NCI-H2196 (cell line): ENCODE measurements around the gene ETFA.

Source experiments
- DNase-seq: peaks from one replicate; lab custom pipeline; 2025; ENCODE audit not compliant: unreplicated experiment; lab: John Stamatoyannopoulos, UW

ETFA gene

DNA sequence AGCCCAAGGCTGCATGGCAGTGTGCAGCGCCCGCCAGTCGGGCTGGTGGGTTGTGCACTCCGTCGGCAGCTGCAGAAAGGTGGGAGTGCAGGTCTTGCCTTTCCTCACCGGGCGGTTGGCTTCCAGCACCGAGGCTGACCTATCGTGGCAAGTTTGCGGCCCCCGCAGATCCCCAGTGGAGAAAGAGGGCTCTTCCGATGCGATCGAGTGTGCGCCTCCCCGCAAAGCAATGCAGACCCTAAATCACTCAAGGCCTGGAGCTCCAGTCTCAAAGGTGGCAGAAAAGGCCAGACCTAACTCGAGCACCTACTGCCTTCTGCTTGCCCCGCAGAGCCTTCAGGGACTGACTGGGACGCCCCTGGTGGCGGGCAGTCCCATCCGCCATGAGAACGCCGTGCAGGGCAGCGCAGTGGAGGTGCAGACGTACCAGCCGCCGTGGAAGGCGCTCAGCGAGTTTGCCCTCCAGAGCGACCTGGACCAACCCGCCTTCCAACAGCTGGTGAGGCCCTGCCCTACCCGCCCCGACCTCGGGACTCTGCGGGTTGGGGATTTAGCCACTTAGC is 29.6 kb upstream of the ETFA start:
- peak; percentile 51 for DNase-seq

DNA sequence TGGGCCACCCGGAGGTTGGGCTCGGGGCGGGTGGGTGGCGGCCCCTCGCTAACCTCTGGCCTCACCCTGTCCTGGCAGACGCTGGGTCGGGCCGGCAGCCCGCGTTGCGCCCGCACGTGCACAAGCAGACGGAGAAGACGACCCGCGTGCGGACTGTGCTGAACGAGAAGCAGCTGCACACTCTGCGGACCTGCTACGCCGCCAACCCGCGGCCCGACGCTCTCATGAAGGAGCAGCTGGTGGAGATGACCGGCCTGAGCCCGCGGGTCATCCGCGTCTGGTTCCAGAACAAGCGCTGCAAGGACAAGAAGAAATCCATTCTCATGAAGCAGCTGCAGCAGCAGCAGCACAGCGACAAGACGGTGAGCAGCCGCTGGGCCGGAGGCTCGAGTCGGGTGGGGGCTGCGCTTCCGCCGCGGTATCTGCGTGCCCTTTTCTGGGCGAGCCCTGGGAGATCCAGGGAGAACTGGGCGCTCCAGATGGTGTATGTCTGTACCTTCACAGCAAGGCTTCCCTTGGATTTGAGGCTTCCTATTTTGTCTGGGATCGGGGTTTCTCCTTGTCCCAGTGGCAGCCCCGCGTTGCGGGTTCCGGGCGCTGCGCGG is 29.0 kb upstream of the ETFA start:
- no peak for DNase-seq

DNA sequence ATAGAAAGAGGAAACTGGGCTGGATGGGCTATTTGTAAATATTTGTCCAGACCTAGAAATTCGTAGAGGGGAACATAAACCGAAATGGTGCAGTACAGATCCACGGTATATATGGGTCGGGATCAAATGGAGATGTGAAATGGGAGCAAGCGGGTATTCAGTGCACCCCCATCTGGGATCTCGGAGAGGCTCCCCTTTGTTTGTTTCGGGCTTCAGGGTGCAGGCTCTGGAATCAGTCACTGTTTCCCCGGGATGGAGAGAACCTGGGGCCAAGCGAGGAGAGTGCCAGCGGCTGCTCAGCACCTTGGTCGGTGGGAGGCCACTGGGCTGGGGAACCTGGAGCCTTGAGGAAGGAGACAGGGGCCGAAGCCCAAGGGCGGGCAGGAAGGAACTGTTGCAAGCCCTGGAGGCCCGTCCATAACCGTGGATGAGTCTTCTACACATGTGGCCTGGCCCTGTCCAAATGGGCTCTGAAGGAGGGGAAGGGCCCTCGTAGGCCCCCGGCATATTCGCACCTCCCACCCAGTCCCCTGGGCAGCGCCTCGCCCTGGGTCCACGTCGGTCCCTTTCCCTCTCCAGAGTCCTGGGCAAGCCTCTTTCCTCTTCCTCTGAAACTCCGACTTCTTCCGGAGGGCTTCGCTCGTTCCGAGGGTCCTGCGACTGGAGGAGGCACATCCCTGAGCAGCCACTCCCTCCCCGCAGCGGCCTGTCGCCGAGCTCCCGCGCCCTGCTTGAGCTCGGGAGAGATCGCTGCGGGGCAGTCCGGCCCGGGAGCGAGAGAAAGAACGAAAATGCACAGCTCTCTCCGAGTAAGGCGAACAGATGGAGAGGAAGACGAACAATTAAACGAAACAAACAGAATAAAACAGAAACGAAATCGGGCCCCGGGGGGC is 28.3 kb upstream of the ETFA start:
- DNase-seq = no peak

DNA sequence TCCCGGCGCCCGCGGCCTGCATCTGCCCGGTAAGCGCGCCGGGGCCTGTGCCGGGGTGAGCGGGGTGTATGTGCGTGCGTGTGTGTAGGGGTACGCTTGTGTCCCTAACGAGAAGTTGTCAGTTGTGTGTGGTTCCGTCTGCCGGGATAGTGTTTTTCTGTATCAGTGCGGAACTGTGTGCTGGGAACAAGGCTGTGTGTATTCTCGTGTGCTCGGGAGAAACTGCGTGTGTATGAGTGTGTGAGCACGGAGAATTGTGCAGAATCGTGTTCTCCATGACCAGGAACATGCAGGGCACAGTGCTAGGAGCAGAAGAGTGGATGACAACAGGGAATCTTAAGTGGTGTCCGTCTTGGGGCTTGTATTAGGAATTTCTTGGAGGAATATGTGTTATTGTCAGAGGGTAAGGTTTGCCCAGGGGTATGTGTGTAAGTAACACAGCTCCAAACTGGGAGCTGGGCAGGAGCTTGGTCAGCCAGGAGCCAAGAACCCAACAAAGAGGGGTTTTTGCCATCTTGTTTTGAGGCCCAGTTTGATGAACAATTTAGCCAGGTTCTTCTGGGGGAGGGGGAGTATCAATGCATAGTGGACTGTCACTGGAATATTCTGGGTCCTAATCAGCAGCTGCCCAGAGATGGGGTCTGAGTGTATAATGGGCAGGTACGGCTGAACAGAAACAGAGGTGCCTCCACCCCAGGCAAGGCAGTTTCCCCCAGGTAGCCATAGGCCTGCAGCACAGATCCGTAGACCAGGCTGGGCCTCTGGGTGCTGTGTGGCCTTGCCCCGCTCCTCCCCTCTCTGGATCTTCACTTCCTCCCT is 27.4 kb upstream of the ETFA start:
- no peak for DNase-seq

DNA sequence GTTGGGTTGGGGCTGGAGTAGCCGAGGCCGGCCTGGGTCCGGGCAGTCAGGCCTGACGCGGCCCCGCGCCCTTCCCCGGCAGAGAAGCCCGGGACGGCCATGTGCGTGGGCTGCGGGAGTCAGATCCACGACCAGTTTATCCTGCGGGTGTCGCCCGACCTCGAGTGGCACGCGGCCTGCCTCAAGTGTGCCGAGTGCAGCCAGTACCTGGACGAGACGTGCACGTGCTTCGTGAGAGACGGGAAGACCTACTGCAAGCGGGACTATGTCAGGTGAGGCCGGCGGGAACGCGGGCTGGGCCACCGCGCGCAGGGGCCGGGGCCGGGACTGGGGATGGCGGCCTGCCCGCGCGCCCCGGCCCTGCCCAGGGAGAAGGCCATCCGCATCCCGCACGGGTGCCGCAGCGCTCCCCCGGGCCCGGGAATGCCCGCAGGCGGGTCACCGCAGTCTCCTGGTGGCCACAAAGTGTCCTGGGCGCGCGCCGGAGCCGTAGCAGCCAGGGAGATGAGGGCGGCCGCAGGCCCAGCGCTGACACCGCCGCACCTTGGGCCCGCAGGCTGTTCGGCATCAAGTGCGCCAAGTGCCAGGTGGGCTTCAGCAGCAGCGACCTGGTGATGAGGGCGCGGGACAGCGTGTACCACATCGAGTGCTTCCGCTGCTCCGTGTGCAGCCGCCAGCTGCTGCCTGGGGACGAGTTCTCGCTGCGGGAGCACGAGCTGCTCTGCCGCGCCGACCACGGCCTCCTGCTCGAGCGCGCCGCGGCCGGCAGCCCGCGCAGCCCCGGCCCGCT is 26.6 kb upstream of the ETFA start:
- no peak for DNase-seq

DNA sequence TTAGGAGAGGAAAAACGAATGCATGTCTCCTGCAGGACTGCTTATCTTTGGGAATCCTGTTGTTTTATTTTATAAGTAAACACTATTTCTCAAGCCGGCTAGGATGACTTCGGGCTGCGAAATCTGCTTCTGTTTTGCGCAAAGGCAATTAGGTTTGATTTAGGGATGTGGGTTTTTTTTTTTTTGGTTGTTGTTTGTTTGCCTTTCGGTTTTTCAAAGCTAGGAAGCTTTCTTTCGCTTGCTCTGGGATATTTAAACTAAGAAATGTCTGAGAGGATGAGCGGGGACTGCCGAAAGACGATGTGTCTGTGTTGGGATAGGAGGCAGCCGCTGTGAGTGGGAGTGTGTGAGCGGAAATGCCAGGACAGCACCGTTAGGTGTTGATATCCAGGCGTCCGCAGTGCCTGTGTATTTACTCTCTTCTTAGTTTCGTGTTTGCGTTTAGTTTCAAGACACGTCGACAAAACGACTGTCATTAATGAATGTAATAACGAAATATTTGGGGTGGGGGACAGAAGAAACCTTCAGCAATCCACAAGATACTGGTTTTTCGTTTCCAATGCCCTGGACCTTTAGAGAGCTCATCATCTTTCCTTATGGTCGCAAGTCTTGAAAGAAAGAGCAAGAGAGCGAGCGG is 25.9 kb upstream of the ETFA start:
- no peak for DNase-seq

DNA sequence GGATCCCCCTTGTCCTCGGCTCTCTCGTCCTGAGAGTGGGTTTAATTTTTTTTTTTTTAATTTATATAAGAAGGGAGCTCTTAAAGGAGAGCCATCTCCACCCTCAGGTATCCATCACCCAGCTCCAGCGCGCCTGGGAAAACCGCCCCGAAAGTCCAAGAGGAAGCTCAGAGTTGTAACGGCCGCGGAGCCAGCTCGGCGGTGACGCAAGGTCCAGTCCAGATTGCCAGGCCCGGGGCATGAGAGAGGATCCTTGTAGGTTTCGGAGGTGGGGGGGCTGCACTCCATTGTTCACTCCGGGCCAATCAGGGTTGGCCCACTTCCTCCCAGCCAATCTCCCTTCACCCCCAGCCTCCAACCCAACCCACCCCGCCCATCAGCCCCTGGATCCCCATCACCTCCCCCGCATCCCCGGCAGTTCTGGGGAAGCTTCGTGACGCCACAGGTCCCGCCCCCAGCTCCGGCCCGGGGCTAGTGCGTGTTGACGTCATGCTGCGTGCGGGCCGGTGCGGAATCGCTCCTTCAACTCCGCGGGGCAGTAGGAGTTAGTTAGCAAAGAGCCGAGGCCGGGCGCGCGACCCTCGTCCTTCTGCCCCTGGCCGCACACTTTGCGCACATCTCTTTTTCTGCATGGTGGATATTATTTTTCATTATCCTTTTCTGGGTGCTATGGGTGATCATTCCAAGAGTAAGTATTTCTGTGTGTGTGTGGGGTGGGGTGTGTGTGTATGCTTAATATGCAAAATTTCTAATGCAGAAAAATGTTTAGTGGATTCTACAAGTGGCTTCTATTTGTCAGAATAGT is 25.2 kb upstream of the ETFA start, which contains the start of gene ISL2:
TSS of gene ISL2 (plus strand) at position 520 of the 805 bp plus-strand sequence. CDS start at position 631, 111 bp downstream.
- no peak for DNase-seq

DNA sequence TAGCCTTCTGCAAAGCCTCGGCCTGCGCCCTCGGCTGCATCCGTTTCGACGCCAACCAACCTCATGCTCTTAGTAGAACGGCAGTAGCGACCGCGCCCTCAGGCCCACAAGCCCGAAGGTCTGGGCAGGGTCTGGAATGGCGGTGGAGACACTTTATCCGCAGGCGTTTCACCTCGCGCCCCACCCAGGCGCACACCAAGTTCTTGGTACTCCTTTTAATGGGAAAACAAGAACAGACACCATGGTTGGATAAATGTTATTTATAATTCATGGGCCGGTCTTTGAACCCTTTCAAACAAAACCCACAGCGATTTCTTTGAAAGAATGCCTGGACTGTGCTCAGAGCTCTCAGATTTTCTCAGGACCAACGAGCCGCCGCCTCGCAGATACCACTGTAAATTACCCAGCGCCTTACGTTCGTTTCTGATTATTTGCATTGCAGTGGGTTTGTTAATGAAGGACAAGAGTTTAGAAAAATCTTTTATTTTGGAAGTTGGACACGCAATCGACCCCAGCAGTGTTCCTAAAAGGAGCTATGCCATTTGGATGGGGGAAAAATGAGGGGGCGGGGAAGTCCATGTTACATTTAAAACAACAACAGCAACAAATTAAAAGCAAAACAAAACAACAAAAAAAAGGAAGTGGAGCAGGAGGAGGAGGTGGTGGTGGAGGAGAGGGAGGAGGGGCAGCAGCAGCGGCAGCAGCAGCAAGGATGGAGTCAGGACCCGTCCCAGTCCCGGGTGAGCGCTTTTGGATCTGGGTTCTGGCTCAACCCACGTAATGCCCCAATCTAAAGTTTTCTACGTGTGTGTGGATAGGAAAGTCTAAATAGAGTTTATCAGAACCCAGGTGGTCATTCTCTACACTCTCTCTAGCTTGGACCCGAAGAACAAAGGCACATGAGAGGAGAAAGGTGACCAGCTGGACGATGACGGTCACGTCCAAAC is 24.3 kb upstream of the ETFA start:
- DNase-seq = no peak

DNA sequence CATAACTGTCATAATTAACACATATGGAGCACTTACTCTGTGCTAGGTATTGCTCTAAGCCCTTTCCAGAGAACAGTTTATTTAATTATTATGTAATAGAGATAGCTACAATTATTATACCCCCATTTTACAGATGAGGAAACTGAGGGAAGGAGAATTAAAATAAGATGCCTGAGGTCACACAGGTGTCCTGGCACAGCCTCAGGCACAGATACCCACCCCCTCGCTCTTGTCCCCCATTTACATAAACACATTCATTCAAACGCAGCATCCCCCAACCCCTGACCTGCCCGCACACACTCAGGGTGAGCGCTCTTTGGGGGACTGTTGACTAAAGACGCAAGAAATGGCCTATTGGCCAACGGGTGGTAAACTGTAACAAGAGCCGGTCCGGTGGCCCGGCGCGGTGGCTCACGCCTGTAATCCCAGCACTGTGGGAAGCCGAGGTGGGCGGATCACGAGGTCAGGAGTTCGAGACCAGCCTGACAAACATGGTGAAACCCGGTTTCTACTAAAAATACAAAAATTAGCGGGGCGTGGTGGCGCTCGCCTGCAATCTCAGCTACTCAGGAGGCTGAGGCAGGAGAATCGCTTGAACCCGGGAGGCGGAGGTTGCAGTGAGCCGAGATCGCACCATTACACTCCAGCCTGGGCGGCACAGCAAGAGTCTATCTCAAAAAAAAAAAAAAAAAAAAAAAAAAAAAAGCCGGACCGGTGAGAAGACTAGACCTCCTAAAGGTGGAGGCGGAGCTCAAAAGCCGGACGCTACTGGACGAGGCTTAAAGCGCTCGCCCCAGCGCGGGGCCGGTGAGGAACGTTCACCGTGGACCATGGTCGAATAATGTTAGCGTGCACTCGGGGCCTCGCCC is 23.4 kb upstream of the ETFA start:
- DNase-seq = no peak

DNA sequence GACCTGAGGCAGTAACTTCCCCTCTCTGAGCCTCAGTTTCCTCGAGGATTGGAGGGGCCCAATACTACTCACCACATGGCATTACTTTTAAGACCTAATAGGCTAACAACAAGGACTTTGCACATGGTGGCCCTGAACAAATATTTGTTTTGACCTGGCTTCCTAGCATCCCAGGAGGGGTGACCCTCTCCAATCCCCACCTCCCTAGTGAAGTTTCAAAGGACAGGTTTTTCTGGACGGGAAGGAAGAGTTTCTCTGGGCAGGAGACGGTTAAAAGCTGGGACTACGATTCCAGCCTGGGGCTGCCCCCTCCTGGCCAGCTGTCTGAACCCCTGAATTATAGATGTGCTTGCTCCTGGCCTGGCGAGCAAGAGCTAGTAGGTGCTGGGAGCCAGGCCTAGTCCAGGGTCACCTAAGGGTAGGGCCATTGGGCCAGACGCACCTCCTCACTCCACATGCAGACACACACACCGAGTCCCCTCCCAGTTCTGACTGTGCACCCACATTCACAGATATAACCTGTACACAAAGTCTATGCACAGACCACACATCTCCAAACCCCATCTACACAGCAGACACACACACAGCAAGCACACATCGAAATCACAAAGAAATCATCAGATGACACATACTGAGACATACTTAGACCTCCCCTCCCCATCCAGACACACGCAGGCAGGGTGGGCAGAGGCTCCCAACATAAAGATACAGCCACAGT is 22.6 kb upstream of the ETFA start:
- no peak for DNase-seq

DNA sequence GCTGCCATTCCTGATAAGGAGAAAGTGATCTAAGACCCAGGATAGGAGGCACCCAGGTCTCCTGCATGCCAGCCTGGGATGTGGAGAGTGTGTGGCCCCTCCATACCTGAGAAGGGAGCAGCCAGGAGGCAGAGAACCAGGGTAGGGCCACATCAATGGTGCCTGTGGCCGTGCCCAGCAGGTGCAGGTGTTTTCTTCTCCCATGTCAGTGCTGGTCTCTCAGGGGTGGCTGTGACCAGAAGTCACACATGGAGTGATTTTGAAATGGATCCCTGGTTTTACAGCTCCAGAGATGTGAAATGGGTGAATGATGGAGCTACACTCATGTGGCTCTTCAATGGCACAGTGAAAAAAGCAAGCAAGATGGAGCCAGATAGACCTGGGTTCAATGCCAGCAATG is 22.0 kb upstream of the ETFA start:
- no peak for DNase-seq

DNA sequence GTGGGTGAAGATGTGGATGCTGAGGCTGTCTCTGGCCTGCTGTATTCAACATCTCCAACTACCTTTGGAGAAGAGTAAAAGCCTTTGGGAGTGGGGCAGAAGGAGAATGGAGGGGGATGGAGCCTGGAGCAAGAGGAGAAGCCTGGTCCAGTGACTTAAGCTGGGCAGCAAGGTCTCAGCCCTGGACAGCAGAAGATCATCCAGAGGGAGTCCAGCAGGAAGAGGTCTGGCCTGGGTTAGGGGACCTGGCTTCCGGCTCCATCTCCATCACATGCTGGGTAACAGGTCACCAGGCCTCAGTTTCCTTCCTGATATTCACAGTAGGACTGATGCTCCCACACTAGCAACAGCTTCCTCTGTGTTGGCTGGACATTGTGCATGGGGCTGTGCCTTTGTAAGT is 21.5 kb upstream of the ETFA start:
- no peak for DNase-seq

DNA sequence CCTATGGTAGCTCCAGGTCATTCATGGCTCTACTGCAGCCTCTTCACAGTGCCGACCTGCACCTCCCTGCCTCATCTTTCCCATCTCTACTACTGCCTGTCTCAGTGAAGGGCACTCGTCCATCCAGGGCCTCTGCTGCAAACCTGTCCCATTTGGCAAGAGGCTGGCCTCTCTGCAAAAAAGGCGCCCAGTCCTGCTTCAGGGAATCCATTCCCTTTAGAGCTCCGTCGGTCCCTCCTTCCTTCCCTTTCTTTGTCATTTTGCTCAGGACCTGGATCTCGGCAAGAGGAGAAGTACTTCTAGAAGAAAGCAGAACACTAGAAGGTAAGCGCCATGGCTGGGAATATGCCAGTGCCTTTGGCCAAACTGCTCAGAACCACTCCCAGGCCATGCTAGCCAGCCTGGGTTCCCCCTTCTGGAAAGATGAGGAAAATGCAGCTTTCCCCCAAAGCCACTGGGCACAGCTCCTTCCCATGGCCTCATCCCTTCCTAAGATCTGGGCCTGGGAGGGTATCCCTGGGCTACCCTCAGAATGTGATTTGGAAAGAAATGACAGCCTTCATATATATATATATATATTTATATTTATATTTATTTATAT is 18.9 kb upstream of the ETFA start:
- DNase-seq = peak; percentile 4

DNA sequence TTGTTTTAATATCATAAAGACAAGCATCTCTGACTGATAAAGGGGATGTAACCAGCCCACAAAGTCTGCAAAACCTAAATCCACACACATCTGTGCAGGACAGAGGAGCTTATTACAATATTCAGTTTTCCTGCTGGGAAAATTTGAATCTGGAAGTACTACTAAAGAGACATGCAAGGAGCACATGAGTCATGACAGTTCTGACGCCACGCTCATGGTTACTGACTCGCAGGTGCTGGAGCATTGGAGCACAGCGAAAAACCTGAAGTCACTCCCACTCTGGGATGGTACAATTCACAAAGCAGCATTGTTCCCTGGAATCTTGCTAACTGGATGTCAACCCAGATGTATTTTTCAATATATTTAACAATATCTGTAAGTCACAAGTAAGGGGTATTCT is 17.7 kb upstream of the ETFA start:
- no peak for DNase-seq

DNA sequence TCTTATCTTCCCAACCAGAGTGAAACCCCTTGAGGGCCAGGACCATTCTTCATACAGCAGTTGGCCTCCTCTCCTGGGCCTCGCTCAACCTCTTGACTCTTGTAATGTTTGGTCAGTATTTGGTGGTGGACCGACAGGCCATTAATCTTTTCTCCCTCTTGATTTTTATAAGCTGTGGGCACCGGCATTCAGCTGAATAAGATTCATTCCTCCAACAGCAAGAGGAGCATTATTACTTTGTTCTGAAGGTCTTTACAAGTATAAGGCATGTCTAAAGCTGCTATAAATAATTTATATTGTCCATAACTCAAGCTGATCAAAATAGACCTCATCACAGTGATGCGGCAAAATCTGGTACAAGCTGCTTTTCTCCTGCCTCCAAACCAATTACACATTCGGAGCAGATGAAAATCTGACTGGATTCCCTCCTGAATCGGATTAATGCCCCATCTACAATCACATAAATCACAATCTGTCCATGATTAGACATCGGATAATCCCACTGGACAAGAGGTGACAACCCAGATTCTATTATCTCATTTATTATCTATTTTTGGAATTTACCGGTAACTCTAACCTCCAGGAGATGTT is 16.9 kb upstream of the ETFA start:
- no peak for DNase-seq
